HG03439 (cell line): ENCODE data around the gene ATP5PD.
A peak's percentile ranks its signal among the peaks of the same experiment; 100 is the strongest.
"Not testable (repeated sequence)": the region's sequence is repeated elsewhere in the genome, so short reads cannot be mapped to it uniquely, and the experiment has no call there.

Experiments
- ATAC-seq: cut with Tn5 transposase; IDR thresholded peaks from one replicate; pipeline ENCODE4 v1.9.1; 2021; ENCODE audit warnings: mild to moderate bottlenecking, moderate library complexity; ENCODE audit not compliant: unreplicated experiment

Gene ATP5PD

GRCh38 chr17:75059369-75060345 lies 12.9 kb upstream of the ATP5PD start:
- no peak for ATAC-seq

- ATAC-seq, result no peak
These were observed 5.2 kb upstream of the ATP5PD start for GRCh38 chr17:75051941-75052340.

GRCh38 chr17:75049706-75050105 lies 2.9 kb upstream of the ATP5PD start:
- ATAC-seq, result no peak

- ATAC-seq, result no peak
These were observed 2.3 kb upstream of the ATP5PD start for GRCh38 chr17:75049057-75049456.

- no peak for ATAC-seq
These were observed 1.6 kb upstream of the ATP5PD start for GRCh38 chr17:75048249-75048878.

GRCh38 chr17:75047398-75048098 lies 779 bp upstream of the ATP5PD start:
- peak; percentile 18 for ATAC-seq

GRCh38 chr17:75045946-75046406 lies 793 bp downstream of the ATP5PD start:
- ATAC-seq, result not testable (repeated sequence)

GRCh38 chr17:75044716-75045115 lies 2.1 kb downstream of the ATP5PD start:
- no peak for ATAC-seq

GRCh38 chr17:75043789-75044188 lies 3.0 kb downstream of the ATP5PD start:
- not testable (repeated sequence) for ATAC-seq

GRCh38 chr17:75041656-75042280 lies 5.0 kb downstream of the ATP5PD start:
- ATAC-seq, result no peak

- no peak for ATAC-seq
These were observed 7.5 kb downstream of the ATP5PD start for GRCh38 chr17:75039238-75039637.

- no peak for ATAC-seq
These were observed 10.0 kb downstream of the ATP5PD start for GRCh38 chr17:75036643-75037268.

GRCh38 chr17:75034236-75034908 lies 12.4 kb downstream of the ATP5PD start:
- peak; percentile 57 for ATAC-seq

GRCh38 chr17:75033346-75034235 lies 13.2 kb downstream of the ATP5PD start:
- peak; percentile 46 for ATAC-seq

- no peak for ATAC-seq
These were observed 14.0 kb downstream of the ATP5PD start for GRCh38 chr17:75032720-75033280.

GRCh38 chr17:75031972-75032719 lies 14.6 kb downstream of the ATP5PD start:
- ATAC-seq, result no peak

- no peak for ATAC-seq
These were observed 16.6 kb downstream of the ATP5PD start for GRCh38 chr17:75030161-75030560.

- ATAC-seq, result not testable (repeated sequence)
These were observed 20.1 kb downstream of the ATP5PD start for GRCh38 chr17:75026650-75027049.
